Fibroblast of villous mesenchyme (primary cell): ENCODE results near the gene RIMKLA. TPM values are rescaled to one million over a fixed set of nuclear protein-coding genes. Genes with fewer than 3 reads are reported as not detected.
A peak's percentile ranks its signal among the peaks of the same experiment; 100 is the strongest.

Source experiments
- DNase-seq: peaks from one replicate; pipeline ENCODE4 v3.0.0-alpha.2; 2010; ENCODE audit warnings: low read depth
- H3K4me3 ChIP-seq: 2 replicates; pipeline ENCODE4 v1.5.1; 2011; ENCODE audit warnings: low read depth, mild to moderate bottlenecking, low read length
- CTCF ChIP-seq: IDR thresholded peaks from 2 replicates; pipeline ENCODE4 v1.5.1; 2012; ENCODE audit warnings: low read depth, mild to moderate bottlenecking, low read length; ENCODE audit not compliant: insufficient read depth
- total RNA-seq: library from RNA; depleted of rRNA; stranded (reverse); fragments of >200 nt; gene quantifications from 2 replicates; pipeline ENCODE4 v1.2.3, GENCODE V29; 2012

Gene RIMKLA
- total RNA-seq, 1 donor = not detected

DNA sequence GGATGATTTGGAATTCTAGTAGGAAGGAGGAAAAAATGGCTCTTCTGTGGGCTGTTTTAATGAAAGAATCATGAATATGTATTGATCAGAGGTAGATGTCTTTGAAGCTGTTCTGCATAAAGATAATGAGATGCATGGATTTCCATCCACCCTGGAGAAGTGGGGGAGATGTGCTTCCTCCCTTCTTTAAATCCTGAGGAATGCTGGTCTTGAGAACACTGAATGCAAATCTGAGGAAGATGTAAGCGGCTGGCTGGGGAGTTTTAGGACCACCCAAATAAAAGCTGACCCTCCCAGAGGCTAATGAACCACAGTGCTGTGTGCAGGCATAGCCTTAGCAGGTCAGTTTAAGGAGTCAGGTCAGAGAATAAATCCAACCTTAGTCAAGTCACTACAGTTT, 37.9 kb downstream of the RIMKLA start:
- no peak for TF ChIP-seq CTCF
- DNase-seq = no peak

DNA sequence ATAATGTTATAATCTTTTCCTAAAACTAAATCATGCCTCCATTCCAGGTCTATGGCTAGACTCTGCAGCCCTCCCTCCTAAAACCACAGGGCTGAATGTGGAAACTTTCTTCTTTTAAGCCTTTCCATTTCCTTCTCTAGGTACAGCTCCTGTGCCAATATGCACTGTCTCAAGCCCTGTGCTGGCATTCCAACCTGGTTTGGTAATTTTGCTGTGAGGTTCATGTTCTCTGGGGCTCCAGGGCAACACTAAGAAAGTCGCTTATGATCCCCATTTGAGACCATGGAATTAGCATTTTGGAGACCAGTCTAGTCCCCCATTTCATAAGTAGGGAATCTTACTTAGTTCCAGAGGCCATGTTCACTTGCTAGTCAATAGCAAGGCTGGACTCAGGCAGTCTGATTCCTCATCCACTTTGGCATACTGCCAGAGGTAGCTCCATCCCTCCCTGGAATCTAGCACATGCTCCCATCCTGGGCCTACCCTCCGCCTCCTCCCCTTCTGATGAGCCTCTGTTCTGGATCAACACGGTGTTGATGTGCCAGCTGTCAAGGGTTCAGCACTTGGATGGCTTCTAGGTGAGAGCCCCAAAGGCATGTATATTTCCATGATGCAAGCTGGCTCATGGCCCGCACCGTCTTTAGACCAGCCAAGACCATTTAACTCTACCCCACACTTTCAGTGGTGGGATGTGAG, 38.7 kb downstream of the RIMKLA start:
- no peak for TF ChIP-seq CTCF
- DNase-seq = no peak
- no peak overlapping the region for H3K4me3 ChIP-seq

More for the DNA sequence above, 37.9 kb downstream of the RIMKLA start:
- no peak overlapping the region for H3K4me3 ChIP-seq

GRCh38 chr1:42420121-42420520, 39.5 kb downstream of the RIMKLA start:
- DNase-seq = no peak
- H3K4me3 ChIP-seq = no peak overlapping the region
- no peak for TF ChIP-seq CTCF

DNA sequence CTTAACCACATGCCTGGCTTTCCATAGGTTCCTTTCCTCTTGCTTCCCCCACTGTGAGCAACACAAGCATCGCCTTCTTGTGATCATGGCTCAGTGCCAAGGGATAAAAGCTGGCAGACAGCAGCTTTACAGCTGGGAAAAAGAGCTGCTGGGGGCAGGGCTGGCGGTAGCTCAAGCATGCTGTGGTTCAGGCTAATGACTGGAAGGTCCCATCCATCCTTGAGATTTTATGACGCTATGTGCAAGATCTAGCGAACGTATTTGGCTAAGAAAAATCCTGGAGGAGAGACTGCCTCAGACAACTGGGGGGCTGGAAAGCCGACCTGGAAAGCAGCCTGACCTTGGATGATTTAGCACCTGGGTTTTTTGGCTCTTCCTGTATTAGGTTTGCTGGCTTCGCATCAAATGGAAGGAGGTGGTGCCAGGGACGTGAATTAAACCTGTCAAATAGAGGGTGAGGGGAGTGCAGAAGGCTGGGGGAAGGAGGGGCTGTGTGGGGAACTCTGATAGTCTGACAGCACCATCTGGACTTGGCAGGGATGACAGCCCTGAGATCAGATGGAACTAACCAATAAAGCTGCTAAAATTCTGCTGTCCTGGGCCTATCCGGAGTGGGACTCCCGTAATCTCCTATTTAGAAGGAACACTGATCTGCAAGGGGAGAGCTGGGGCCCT, 40.5 kb downstream of the RIMKLA start:
- TF ChIP-seq CTCF = no peak
- no peak overlapping the region for H3K4me3 ChIP-seq
- DNase-seq = peak; percentile 69

GRCh38 chr1:42422737-42423136, 42.1 kb downstream of the RIMKLA start:
- TF ChIP-seq CTCF = no peak
- no peak for DNase-seq
- H3K4me3 ChIP-seq = no peak overlapping the region

DNA sequence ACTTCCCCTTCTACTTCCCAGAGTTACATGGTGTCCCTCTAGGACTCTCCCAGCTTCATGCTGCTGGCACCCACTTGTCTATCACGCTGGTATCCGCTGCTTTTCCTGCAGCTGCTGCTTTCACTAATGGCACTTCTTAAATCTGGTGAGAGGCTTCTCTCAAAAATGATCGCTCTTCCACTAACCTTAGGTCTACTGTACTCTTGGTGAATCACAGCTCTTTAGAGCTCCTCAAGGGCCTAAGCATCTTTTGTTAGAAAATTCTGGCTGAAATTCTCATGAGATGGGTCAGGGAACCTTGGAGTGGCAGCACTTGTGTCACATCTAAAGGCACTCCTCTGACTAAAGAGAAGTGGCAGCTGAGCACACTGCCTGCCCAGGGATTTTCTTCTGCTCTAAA, 43.1 kb downstream of the RIMKLA start:
- no peak for DNase-seq
- no peak for TF ChIP-seq CTCF
- no peak overlapping the region for H3K4me3 ChIP-seq
